ENCODE data around the gene MYH6.
A peak's percentile ranks its signal among the peaks of the same experiment; 100 is the strongest.

MYH6 gene

DNA sequence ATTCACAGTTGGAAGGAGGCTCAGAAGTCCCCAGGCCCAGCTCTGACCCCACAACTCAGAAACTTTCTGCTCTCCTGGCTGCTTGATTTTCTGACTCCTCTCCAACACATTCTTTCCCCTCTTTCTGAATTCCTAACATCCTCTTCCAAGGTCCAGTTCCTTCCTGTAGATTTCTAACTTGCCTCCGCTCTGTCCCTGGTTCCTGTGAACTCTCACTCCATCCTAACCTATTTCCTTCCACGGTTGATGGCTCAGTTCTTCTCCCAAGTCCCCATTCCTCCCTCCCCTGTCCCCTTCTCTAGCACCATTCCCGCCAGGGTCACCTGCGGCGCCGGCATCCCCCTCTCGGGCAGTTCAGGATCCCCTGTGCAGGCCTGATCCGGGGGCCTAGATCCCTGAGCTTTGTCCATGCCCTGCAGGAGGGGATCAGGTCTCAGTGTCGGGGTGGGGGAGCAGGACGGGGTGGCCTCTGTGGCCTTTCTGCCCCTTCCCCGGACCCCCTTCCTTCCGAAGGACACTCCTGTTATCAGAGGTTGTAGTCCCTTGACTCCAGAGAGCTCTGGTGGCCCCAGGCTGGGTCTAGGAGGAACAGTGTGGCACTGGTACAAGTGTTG, 49.4 kb downstream of the MYH6 start:
- no peak for DNase-seq (ENCODE audit: low read depth in 3 of 3)

DNA sequence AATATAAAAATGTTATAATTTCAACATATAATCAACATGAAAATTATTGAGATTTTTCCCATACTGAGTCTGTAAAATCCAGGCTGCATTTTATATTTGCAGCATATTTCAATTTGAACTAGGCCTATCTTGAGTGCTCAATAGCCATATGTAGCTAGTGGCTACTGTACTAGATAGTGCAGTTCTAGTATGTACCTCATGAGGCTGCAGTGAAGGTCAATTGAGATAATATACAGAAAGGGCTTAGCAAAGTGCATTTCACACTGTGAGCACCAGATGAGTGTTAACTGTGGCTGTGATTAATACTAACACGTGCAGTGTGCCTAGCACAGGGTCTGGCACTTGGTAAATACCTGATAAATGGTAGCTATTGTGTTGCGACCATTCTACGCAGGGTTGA, 50.0 kb downstream of the MYH6 start:
- no peak for DNase-seq (ENCODE audit: low read depth in 3 of 3)

DNA sequence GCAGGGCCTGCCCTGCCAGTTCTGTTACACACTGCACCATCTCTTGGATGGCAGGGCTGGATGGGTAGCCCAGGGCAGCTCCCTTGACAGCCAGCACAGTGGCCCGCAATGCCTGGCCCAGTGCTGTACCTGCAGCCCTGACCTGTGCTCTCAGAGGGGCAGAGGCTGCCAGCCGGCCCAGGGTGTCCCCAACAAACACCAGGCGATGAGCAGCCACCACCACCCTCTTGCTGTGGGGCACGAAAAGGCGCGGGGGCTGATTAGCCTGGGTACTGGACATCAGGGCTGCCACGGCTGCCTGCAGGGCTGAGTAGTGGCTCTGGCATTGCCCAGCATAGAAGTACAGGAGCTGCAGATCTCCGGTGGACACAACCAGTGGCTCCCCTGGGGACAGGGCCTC, 50.8 kb downstream of the MYH6 start:
- DNase-seq (ENCODE audit: low read depth in 3 of 3), result no peak

DNA sequence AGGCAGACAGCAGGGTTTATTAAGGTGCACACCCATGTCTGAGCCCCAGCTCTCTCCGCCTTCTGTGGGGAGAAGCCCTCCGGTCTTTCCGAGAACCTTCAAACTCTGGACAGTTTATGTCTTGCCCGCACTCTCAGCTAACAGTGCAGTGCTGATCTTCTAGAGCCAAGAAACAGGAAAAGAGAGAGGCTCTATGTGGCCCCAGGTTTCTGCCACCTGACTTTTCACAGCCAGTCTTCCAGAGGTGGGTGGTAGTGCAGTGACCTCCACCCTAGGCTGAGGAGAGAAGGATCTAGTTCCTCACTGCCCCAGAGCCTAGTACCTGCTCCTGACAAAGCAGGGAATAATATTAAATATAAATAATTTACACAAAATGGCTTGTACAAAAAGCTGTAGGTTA, 51.4 kb downstream of the MYH6 start:
- no peak for DNase-seq (ENCODE audit: low read depth in 3 of 3)

DNA sequence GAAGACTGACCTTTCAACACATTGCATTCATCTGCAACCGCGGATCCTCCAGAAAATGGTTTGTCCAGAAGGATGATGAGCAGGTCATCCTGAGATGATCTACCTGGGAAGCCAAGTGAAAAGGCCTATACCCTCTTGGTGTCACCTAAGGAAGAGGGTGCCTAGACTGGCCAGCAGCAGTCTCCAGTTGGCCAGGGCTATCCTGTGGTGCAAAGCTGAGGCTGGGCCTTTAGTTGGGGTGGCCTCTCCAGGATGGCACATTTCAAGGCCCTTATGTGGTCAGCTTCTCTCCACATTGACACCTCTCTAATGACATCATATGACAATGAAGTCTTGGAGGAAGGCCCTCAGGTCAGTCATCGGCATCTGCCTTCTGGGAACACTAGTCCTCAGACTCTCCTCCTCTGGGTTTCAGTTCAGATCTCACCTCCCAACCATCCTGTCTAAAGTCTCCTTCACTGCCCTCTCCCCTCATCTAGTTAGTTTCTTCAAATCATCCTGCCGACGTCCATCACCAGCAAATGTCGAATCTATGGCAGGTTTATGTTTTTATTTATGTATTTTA, 52.1 kb downstream of the MYH6 start:
- no peak for DNase-seq (ENCODE audit: low read depth in 3 of 3)

DNA sequence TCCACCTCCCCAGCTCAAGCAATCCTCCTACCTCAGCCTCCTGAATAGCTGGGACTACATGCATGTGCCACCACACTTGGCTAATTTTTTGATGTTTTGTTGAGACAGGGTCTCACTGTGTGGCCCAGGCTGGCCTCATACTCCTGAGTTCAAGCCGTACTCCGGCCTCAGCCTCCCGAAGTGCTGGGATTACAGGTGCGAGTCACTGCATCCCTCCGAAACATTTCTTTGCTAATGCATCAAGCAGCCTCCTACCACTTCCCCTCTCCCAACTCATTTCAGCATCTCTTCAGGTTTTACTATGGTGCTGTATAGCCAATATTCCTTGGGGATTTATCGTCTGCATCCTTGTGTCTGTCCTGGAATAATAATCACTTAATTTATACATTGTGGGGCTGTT, 53.1 kb downstream of the MYH6 start:
- DNase-seq (ENCODE audit: low read depth in 3 of 3), result no peak

DNA sequence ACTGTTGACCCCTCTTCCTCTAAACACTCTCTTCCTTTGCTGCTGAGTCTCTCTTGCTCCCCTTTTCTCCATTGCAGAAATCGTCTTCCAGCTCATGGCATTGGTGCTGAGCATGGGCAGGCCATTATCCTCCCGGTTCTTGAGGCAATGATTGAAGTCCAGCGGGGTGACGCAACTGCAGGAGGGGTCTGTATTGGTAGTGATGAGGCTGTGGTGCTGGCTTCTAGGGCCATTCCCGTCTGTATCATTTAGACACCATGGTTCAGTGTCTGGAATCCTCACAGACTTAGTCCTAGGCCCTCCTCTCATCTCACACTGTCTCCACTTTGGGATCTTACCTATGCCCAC, 54.7 kb downstream of the MYH6 start:
- DNase-seq (ENCODE audit: low read depth in 3 of 3), result no peak

DNA sequence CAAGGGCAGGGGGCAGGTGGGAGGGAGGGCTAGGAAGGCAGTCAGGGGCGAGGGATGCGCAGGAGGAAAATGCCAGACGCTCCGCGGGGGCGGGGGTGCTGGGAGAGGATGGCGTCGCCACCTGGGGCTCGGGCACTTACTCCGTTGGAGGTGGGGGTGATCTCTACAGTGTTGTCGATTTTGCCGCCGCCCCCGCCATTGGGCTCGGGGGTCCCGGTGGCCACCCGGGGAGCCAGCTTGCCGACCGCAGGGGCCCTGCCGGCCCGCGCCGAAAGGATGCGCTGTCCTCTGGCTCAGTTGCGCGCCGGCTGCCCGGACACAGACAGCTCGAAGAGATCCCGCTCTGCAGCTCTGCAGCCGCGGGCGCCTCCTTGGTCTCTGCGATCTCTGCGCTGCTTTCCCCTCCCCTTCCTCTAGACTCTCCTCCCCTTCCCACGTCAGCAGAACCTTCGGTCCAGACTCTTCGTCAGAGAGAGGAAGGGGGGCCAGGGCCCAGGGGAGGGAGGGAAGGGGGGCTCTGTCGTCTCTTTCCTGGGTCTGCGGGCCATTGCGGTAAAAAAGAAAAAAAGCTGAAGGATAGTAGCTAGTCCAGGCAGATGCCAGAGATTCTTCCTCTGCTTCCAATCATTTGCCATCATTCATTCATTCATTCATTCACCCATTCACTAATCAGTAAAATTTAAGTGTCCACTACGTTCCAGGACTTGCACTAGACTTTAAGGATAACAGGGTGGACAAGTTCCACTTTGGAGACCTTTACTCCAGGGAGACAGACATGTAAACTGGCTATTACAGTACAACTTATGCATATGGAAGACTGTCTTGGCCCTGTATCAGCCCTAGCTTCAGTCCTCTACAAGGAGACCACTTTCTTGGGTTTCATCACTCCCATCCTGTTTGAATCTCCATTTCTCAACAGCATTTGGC, 55.3 kb downstream of the MYH6 start, which contains the start of gene SLC22A17:
Gene SLC22A17 (minus strand): TSS at position 382 of the 927 bp plus-strand sequence.
- peak; percentile 13 to 46 (median 34) for DNase-seq (ENCODE audit: low read depth in 3 of 3)

DNA sequence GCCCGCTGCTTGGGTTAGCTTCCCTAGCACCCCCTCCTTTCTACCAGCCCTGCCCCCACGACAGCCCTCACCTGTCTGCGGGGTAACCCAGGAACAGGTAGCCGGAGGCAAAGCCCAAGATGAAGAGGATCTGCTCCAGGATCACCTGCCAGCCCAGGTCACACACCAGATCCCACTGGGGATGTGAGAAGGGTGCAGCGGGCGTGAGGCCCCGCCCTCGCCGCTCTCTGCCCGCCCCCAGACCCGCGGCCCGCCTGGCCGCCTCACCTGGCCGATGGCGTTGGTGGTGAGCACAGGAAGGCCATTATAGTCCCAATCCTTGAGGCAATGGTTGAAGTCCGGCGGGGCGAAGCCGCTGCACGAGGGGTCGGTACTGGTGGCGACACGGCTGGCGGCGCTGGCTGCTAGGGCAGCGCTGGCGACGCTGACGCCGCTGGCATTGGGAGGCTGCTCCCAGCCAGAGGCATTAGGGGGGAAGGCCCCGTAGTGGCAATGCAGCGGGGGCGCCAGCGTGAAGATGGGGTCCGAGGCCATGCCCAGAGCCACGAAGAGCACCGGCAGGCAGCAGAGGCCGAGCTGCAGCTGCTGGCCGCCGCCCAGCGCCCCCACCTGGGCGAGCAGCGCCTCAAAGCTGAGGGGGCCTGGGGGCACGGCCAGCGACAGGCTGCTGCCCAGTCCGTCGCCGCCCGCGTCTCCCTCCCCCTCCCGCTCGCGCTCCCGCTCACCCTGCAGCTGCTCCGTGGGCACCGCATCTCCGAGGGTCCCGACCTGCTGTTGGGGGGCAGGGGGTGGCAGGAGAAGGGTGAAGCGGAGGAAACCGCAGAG, 56.2 kb downstream of the MYH6 start:
- no peak for DNase-seq (ENCODE audit: low read depth in 3 of 3)

DNA sequence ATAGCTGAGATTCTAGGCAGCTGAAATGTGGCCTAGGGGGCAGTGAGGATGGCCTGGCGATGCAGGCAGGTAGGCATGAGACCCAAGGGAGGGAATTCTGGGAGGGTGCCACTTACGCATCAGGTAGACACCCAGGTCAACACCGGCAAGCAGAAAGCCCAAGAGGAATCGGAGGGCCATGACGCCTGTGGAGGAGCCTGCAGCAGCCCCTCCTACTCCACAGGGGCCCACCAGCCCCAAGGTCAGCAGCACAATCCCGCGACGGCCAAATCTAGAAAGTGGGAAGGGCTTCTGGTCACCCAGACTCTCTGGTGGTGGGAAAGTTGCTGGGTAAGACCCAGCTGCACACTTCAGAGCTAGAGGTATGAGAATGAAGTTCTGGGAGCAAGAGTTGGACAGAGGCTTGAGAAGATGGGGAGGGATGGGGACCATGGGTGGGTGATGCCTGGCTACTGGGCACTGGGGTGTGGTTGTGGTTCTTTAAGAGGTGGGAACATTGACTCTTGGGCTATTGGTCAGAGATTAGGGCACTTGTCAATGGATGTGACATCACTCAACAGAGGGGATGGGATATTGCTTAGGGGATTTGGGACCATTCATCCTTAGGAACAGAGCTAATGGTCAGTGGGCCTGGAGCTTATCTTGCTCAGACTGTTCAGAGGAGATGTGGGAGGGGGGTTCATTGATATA, 58.8 kb downstream of the MYH6 start:
- no peak for DNase-seq (ENCODE audit: low read depth in 3 of 3)

DNA sequence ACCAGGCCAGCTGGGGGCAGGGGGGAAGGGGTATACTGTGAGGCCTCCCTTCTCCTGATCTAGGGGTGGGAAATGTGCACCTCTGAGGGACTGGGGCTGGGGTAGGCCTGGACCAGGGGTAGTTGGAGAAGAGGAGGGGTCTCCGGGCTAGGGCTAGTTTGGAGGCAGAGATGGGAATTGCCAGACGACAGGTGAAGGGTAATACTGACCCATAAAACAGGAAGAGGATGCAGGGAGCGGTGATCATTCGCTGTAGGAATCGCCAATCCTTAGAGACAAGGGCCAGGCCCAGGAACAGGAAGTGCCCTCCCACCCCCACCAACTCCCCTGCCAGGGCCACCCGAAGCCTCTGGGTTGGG, 59.8 kb downstream of the MYH6 start:
- no peak for DNase-seq (ENCODE audit: low read depth in 3 of 3)

DNA sequence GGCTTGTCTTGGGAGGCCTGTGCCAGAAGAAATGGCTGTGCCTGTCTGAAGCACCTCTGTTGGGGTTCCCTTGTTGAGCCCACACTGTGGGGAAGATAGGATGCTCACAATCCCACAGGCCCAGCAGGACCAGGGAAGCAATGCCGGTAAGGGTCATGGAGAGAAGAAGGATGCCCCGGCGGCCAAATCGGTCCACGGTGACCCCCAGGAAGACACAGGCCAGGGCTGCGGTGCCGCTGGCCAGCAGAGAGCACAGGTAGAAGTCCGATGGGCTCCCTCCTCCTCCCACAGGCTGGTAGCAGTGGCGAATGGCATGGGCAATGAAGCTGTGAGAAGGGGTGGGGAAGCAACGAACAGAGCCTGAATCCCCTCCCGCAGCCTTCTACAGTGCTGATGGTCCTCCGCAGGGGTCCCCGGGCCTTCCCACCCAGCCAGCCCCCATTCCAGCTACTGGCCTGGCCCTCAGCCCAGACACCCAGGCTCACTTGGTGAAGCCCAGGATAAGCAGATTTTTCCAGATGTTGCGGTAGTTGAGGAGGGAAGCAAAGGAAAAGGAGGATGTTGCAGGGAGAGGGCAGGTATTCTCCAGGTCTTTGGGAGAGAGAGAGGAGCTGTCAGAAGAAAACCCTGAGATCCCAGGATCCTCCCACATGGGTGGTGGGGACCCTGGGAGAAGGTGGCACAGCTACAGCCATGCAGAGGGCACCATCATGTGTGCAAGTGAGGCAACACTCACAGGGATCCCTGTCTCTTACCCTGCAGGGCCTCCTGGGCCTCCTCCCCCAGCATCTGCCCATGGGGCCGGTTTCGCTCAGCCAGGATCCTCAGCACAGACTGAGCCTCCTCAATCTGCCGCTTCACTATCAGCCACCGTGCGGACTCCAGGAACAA, 60.4 kb downstream of the MYH6 start:
- DNase-seq (ENCODE audit: low read depth in 3 of 3), result no peak

DNA sequence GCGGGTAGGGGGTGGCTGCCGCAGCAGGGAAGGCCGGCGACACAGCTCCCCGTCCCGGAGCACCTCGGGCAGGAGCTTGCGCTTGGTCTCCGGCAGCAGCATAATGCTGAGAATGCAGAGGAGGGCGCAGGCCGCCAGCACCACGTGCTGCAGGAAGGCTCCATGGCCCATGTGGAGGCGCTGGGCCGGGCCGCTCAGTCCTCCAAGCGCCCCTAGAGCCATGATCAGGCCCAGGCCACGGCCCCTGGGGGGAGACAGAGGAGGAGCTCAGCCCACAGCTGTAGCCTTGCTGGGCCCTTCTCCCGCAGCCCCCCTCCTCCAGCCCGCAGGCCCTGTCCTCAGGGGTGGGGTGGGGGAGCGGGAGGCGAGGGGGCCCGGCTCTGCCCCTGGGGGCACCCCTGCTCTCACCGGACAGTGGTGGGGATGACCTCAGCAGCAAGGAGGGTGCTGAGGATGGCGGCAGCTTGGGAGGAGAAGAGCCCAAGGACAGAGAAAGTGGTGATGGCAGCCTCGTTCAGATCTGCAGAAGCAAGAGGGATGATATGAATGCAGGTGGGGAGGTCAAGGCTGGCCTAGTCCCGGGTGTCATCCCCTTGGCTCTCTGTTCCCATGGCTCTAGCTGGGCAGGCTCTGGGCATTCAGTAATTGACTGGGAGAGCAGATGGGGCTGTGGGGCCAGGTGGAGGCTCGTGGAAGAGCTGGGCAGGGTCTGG, 61.2 kb downstream of the MYH6 start:
- DNase-seq (ENCODE audit: low read depth in 3 of 3), result no peak

DNA sequence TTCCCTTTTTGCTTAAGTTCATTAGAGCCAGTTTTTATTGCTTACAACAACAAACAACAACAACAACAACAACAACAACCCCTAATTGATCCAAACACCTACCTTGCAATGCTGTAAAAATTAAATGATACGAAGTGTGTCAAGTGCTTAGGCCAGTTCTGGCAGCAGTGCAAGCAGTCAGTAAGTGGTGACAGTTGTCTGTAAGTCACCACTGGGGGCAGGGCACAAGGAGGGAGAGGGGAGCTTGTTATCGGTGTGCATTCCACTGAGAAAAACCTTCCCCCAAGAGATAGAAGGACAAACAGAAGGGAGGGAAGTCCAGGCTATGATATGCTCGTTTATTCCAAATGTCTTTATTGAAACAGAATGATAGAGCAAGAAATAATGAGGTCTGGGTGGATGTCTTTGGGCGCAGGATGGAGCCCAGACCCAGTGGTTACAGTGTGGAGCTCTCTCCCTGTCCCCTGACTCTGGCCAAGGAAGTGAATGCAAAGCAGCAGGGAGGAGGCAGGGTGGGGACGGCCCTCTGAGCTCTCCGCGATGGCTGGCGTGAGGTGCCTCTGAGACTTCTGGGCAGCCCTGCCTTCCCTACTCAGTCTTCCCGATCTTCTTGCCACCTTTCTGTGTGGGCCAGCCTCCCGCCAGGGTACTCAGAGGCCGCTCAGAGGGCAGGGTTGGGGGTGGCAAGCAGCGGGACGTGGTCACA, 61.9 kb downstream of the MYH6 start:
- no peak for DNase-seq (ENCODE audit: low read depth in 3 of 3)

DNA sequence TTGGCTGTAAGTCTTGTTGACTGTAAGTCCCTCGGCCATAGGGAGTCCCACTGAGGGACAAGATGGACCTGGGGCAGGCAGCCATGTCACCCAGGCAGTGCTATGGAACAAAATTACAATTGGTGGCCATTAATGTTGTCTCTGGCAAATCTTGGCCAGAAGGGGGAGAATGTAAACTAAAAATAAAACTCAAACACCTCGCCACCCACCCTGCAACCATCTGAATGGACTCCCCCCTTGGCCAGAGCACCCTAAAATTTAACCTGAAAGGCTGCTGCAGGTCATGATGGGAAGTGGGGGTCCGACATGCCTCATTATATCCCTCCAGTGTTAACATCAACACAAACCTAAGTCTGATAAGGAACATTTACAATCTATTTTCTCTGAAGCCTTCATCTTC, 63.6 kb downstream of the MYH6 start:
- no peak for DNase-seq (ENCODE audit: low read depth in 3 of 3)

DNA sequence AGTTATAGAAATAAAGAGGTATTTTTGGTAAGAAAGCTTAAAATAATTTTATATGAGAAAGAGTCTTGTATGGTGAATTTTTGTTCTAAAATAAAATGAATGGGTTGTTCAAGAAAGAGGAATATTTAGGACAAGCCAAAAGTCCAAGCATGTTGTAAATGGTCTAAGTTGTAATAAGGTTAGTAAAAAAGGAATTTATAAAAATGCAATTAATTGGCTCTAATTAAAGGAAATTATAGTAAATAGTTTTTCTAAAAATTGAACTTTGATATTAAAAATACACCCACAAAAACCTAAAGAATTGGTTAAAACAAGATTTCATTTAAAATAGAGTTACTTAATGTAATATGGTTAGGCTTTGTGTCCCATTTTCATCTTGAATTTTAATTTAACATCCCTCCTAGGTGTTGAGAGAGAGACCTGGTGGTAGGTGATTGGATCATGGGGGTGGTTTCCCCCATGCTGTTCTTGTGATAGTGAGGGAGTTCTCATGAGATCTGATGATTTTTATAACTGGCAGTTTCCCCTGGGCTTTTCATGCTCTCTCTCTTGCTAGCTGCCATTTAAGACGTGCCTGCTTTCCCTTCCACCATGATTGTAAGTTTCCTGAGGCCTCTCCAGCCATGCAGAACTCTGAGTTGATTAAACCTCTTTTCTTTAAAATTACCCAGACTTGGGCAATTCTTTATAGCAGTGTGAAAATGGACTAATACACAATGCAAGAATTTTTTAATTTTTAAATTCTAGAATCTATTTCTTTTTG, 68.4 kb downstream of the MYH6 start:
- no peak for DNase-seq (ENCODE audit: low read depth in 3 of 3)

DNA sequence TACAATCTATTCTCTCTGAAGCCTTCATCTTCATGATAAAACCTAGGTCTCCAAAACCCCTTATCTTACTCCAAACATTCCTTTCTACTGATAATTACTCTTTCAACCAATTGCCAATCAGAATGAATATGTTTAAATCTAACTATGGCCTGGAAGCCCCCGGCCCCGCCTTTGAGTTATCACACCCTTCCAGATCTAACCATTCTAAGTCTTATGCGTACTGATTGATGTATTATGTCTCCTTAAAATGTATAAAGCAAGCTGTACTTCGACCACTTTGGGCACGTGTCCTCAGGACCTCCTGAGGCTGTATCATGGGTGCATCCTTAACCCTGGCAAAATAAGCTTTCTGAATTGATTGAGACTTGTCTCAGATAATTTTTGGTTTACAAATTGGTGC, 72.5 kb downstream of the MYH6 start:
- no peak for DNase-seq (ENCODE audit: low read depth in 3 of 3)
